ENCODE results near the gene CNTLN.
A peak's percentile ranks its signal among the peaks of the same experiment; 100 is the strongest.

GRCh38 chr9:17134396-17135294 lies at the start of gene CNTLN:
- TF ChIP-seq EP300 (IDR thresholded peaks at IDR 0.05; ENCODE audit: borderline replicate concordance) (no peak), NFIC (IDR thresholded peaks at IDR 0.05) (peak; percentile 94), YY1 (IDR thresholded peaks at IDR 0.05; ENCODE audit: low read depth) (peak; percentile 91), USF1 (IDR thresholded peaks at IDR 0.05) (peak; percentile 67; the same call in 1 of the 2 replicates), TAF1 (IDR thresholded peaks at IDR 0.05; ENCODE audit: low read depth) (peak; percentile 79), CREB1 (IDR thresholded peaks at IDR 0.05; ENCODE audit: low read depth) (no peak), ZBTB7A (IDR thresholded peaks at IDR 0.05; ENCODE audit: low read depth) (no peak), REST (IDR thresholded peaks at IDR 0.05; ENCODE audit: low read depth) (no peak), MAX (IDR thresholded peaks at IDR 0.05) (peak; percentile 96)

All from Ishikawa (cell line).